ENCODE data around the gene DELE1.

Gene DELE1

GRCh38 chr5:141926434-141926833 is 2.8 kb downstream of the DELE1 start:
- ATAC-seq: no peak
- TF ChIP-seq CSDC2 (CRISPR knock-in tag; IDR thresholded peaks at IDR 0.05): no peak

GRCh38 chr5:141928051-141928450 is 4.4 kb downstream of the DELE1 start:
- TF ChIP-seq BACH2 (CRISPR knock-in tag; IDR thresholded peaks at IDR 0.05; ENCODE audit: borderline replicate concordance) (no peak), CSDC2 (CRISPR knock-in tag; IDR thresholded peaks at IDR 0.05) (no peak), RARB (CRISPR knock-in tag; IDR thresholded peaks at IDR 0.05) (no peak), PPARA (CRISPR knock-in tag; IDR thresholded peaks at IDR 0.05; ENCODE audit: borderline replicate concordance) (no peak)
- ATAC-seq: no peak

DNA sequence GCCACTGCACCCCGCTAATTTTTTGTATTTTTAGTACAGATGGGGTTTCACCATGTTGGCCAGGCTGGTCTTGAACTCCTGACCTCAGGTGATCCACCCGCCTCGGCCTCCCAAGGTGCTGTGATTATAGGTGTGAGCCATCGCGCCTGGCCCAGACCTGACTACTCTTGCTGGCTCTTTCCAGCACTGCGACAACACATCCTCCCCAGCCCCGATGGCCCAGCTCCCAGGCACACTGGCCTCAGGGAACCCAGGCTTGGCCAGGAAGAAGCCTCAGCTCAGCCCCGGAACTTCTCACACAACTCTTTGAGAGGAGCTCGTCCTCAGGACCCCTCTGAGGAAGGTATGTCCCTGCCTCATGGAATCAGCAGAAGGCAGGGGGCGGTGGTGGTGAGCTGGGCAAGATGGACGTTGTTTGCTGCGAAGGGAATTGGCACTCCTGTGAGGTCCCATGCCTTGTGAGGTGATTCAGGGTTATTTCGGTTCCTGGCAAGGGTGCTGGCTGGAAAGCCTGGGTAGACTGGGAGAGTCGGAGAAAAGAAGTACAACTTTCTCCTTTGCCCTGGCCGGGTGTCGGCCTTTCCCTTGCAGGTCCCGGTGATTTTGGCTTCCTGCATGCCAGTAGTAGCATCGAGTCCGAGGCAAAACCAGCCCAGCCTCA is 5.9 kb downstream of the DELE1 start:
- ATAC-seq: no peak
- TF ChIP-seq OSR1 (CRISPR knock-in tag; IDR thresholded peaks at IDR 0.05) (no peak), ZC3H10 (CRISPR knock-in tag; IDR thresholded peaks at IDR 0.05) (no peak), TOX (CRISPR knock-in tag; IDR thresholded peaks at IDR 0.05; ENCODE audit: borderline replicate concordance) (no peak), PPARA (CRISPR knock-in tag; IDR thresholded peaks at IDR 0.05; ENCODE audit: borderline replicate concordance) (no peak), ZNF8 (CRISPR knock-in tag; IDR thresholded peaks at IDR 0.05) (no peak), TCF4 (CRISPR knock-in tag; IDR thresholded peaks at IDR 0.05; ENCODE audit: borderline replicate concordance) (no peak), ZNF70 (CRISPR knock-in tag; IDR thresholded peaks at IDR 0.05) (no peak), TSHZ2 (CRISPR knock-in tag; IDR thresholded peaks at IDR 0.05) (no peak), BACH2 (CRISPR knock-in tag; IDR thresholded peaks at IDR 0.05; ENCODE audit: borderline replicate concordance) (no peak), RARB (CRISPR knock-in tag; IDR thresholded peaks at IDR 0.05) (no peak)

GRCh38 chr5:141931694-141932093 is 8.0 kb downstream of the DELE1 start:
- no peak for ATAC-seq
- TF ChIP-seq CSDC2 (CRISPR knock-in tag; IDR thresholded peaks at IDR 0.05) (no peak), ZNF70 (CRISPR knock-in tag; IDR thresholded peaks at IDR 0.05) (no peak), ESRRG (CRISPR knock-in tag; IDR thresholded peaks at IDR 0.05) (no peak), ZNF8 (CRISPR knock-in tag; IDR thresholded peaks at IDR 0.05) (no peak), ISL1 (CRISPR knock-in tag; IDR thresholded peaks at IDR 0.05) (no peak), ARNTL (CRISPR knock-in tag; IDR thresholded peaks at IDR 0.05; ENCODE audit: borderline replicate concordance, low read depth) (no peak), ZFP30 (CRISPR knock-in tag; IDR thresholded peaks at IDR 0.05) (no peak), ZFP3 (CRISPR knock-in tag; IDR thresholded peaks at IDR 0.05) (no peak), OSR1 (CRISPR knock-in tag; IDR thresholded peaks at IDR 0.05) (no peak), ZNF565 (CRISPR knock-in tag; conservative IDR thresholded peaks at IDR 0.05; ENCODE audit: low read depth) (no peak), SNAI2 (CRISPR knock-in tag; IDR thresholded peaks at IDR 0.05) (no peak), TSHZ2 (CRISPR knock-in tag; IDR thresholded peaks at IDR 0.05) (no peak), ZC3H10 (CRISPR knock-in tag; IDR thresholded peaks at IDR 0.05) (no peak), BACH2 (CRISPR knock-in tag; IDR thresholded peaks at IDR 0.05; ENCODE audit: borderline replicate concordance) (no peak), PPARA (CRISPR knock-in tag; IDR thresholded peaks at IDR 0.05; ENCODE audit: borderline replicate concordance) (no peak)
- TF ChIP-seq, protein P1, sequence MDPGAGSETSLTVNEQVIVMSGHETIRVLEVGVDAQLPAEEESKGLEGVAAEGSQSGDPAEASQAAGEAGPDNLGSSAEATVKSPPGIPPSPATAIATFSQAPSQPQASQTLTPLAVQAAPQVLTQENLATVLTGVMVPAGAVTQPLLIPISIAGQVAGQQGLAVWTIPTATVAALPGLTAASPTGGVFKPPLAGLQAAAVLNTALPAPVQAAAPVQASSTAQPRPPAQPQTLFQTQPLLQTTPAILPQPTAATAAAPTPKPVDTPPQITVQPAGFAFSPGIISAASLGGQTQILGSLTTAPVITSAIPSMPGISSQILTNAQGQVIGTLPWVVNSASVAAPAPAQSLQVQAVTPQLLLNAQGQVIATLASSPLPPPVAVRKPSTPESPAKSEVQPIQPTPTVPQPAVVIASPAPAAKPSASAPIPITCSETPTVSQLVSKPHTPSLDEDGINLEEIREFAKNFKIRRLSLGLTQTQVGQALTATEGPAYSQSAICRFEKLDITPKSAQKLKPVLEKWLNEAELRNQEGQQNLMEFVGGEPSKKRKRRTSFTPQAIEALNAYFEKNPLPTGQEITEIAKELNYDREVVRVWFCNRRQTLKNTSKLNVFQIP (CRISPR knock-in tag; IDR thresholded peaks at IDR 0.05; ENCODE audit: borderline replicate concordance, low read depth): no peak
- TF ChIP-seq, protein P2, sequence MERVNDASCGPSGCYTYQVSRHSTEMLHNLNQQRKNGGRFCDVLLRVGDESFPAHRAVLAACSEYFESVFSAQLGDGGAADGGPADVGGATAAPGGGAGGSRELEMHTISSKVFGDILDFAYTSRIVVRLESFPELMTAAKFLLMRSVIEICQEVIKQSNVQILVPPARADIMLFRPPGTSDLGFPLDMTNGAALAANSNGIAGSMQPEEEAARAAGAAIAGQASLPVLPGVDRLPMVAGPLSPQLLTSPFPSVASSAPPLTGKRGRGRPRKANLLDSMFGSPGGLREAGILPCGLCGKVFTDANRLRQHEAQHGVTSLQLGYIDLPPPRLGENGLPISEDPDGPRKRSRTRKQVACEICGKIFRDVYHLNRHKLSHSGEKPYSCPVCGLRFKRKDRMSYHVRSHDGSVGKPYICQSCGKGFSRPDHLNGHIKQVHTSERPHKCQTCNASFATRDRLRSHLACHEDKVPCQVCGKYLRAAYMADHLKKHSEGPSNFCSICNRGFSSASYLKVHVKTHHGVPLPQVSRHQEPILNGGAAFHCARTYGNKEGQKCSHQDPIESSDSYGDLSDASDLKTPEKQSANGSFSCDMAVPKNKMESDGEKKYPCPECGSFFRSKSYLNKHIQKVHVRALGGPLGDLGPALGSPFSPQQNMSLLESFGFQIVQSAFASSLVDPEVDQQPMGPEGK (CRISPR knock-in tag; IDR thresholded peaks at IDR 0.05; ENCODE audit: borderline replicate concordance): no peak
- TF ChIP-seq, protein P3, sequence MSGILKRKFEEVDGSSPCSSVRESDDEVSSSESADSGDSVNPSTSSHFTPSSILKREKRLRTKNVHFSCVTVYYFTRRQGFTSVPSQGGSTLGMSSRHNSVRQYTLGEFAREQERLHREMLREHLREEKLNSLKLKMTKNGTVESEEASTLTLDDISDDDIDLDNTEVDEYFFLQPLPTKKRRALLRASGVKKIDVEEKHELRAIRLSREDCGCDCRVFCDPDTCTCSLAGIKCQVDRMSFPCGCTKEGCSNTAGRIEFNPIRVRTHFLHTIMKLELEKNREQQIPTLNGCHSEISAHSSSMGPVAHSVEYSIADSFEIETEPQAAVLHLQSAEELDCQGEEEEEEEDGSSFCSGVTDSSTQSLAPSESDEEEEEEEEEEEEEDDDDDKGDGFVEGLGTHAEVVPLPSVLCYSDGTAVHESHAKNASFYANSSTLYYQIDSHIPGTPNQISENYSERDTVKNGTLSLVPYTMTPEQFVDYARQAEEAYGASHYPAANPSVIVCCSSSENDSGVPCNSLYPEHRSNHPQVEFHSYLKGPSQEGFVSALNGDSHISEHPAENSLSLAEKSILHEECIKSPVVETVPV (CRISPR knock-in tag; IDR thresholded peaks at IDR 0.05): no peak
